Measurements from ENCODE around the gene REEP1.

DNA sequence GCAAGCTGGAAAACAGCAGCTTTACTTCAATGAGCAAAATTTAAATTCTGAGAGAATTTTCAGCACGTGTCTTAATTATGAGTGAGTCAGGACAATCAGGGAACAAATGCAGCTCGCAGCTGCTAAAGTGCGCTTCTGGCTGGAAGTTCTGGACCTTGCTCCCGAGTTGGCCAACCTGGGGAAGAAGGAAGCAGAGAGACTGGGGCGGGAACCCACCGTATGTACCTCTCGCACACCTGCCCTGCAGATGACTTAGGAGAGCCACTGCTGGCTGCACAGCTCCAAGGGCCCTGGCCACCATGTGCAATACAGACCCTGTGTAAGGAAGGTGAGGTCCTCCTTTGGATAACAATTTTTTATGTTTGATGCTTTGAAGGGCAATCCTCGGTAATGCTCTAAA is 42.4 kb downstream of the REEP1 start:
- TF ChIP-seq, protein P1, sequence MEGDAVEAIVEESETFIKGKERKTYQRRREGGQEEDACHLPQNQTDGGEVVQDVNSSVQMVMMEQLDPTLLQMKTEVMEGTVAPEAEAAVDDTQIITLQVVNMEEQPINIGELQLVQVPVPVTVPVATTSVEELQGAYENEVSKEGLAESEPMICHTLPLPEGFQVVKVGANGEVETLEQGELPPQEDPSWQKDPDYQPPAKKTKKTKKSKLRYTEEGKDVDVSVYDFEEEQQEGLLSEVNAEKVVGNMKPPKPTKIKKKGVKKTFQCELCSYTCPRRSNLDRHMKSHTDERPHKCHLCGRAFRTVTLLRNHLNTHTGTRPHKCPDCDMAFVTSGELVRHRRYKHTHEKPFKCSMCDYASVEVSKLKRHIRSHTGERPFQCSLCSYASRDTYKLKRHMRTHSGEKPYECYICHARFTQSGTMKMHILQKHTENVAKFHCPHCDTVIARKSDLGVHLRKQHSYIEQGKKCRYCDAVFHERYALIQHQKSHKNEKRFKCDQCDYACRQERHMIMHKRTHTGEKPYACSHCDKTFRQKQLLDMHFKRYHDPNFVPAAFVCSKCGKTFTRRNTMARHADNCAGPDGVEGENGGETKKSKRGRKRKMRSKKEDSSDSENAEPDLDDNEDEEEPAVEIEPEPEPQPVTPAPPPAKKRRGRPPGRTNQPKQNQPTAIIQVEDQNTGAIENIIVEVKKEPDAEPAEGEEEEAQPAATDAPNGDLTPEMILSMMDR (IDR thresholded peaks at IDR 0.05), result no peak
- no peak for TF ChIP-seq EZH2 (IDR thresholded peaks at IDR 0.05; ENCODE audit: borderline replicate concordance, insufficient read depth, low read depth, low read length, poor library complexity, severe bottlenecking)

Data from B cell (primary cell).